IPS-NIHi7 (cell line): ENCODE measurements around the gene FFAR1.

Source experiments
- DNase-seq: peaks from one replicate; pipeline ENCODE4 v3.0.0; 2012; ENCODE audit warnings: mixed read lengths; ENCODE audit errors: extremely low spot score

FFAR1 gene

GRCh38 chr19:35388277-35389054 lies 40.8 kb downstream of the FFAR1 start:
- DNase-seq: no peak

GRCh38 chr19:35389192-35389861 lies 41.6 kb downstream of the FFAR1 start:
- no peak for DNase-seq

GRCh38 chr19:35392742-35393715 lies 45.3 kb downstream of the FFAR1 start:
- no peak for DNase-seq

- DNase-seq: peak; percentile 43
These were observed 47.9 kb downstream of the FFAR1 start for GRCh38 chr19:35395382-35396199.

GRCh38 chr19:35396240-35396885 lies 48.7 kb downstream of the FFAR1 start:
- DNase-seq: no peak

GRCh38 chr19:35397064-35397463 lies 49.4 kb downstream of the FFAR1 start:
- DNase-seq: no peak
